ENCODE data around the gene COBL. TPM values are rescaled to one million over a fixed set of nuclear protein-coding genes. Genes with fewer than 3 reads are reported as not detected.

The COBL gene
- total RNA-seq, 2 donors from 2014 or later = 27.5 to 28.3 TPM

GRCh38 chr7:51021906-51022570 is 294.6 kb downstream of the COBL start:
- Mint-ChIP-seq H3K36me3 (ENCODE audit: low read depth) (peaks cover 12% of the 10 kb centered on the region), H3K27me3 (ENCODE audit: insufficient read depth) (no peaks in the 10 kb centered on the region), H3K4me3 (no peak overlapping the region), H3K4me1 (peaks cover 11% of the 10 kb centered on the region), H3K9me3 (no peaks in the 10 kb centered on the region), H3K27ac (no peak overlapping the region)
- TF ChIP-seq, protein P1, sequence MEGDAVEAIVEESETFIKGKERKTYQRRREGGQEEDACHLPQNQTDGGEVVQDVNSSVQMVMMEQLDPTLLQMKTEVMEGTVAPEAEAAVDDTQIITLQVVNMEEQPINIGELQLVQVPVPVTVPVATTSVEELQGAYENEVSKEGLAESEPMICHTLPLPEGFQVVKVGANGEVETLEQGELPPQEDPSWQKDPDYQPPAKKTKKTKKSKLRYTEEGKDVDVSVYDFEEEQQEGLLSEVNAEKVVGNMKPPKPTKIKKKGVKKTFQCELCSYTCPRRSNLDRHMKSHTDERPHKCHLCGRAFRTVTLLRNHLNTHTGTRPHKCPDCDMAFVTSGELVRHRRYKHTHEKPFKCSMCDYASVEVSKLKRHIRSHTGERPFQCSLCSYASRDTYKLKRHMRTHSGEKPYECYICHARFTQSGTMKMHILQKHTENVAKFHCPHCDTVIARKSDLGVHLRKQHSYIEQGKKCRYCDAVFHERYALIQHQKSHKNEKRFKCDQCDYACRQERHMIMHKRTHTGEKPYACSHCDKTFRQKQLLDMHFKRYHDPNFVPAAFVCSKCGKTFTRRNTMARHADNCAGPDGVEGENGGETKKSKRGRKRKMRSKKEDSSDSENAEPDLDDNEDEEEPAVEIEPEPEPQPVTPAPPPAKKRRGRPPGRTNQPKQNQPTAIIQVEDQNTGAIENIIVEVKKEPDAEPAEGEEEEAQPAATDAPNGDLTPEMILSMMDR (conservative IDR thresholded peaks at IDR 0.05) = no peak
- H3K27me3 ChIP-seq (ENCODE audit: control insufficient read depth, insufficient read depth, low read length, poor library complexity, severe bottlenecking) = no peaks in the 10 kb centered on the region
- WGBS, 2 experiments (ENCODE audit: insufficient coverage in 1 of 2, insufficient read length in 1 of 2) = 94 to 95% methylated on average over 15 to 20 of the region's 20 CpGs
- peaks cover 6% of the 10 kb centered on the region for H3K36me3 ChIP-seq (ENCODE audit: control insufficient read depth, insufficient read depth, low read length)
- H3K4me1 ChIP-seq (ENCODE audit: control insufficient read depth, insufficient read depth, low read length) = no peaks in the 10 kb centered on the region
- no peaks in the 10 kb centered on the region for H3K9me3 ChIP-seq (ENCODE audit: control insufficient read depth, low read length)
- no peak overlapping the region for H3K9ac ChIP-seq (ENCODE audit: extremely low read depth, low read length, poor library complexity, severe bottlenecking)
- DNase-seq = no peak
- H3K4me3 ChIP-seq (ENCODE audit: low read length) = no peak overlapping the region
- no peak overlapping the region for H3K27ac ChIP-seq (ENCODE audit: low read depth, low read length)

DNA sequence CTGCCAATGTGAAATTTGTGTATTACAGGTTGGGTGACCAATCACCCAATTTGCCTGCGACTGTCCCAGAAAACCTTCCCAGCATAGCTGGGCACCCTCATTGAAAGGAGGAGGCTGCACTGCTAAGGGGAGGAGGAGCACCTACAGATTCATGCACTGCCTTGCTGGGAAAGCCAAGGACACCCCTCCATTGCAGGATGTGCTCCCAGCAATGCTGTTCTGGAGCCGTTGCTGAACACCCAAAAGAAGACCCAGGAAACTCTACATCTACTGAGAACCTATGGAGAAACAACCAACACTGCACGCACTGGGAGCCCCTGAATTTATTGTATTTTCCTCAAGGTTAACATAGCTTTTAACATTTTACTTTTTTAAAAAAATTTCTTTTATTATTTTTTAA is 295.7 kb downstream of the COBL start:
- WGBS, 2 experiments (ENCODE audit: insufficient coverage in 1 of 2, insufficient read length in 1 of 2) = 77 to 93% methylated on average over 2 to 3 of the region's 3 CpGs
- Histone ChIP-seq H3K27me3 (ENCODE audit: control insufficient read depth, insufficient read depth, low read length, poor library complexity, severe bottlenecking) (no peaks in the 10 kb centered on the region), H3K9ac (ENCODE audit: extremely low read depth, low read length, poor library complexity, severe bottlenecking) (no peak overlapping the region), H3K4me1 (ENCODE audit: control insufficient read depth, insufficient read depth, low read length) (no peaks in the 10 kb centered on the region), H3K36me3 (ENCODE audit: control insufficient read depth, insufficient read depth, low read length) (peaks cover 6% of the 10 kb centered on the region), H3K4me3 (ENCODE audit: low read length) (no peak overlapping the region), H3K9me3 (ENCODE audit: control insufficient read depth, low read length) (no peaks in the 10 kb centered on the region), H3K27ac (ENCODE audit: low read depth, low read length) (no peak overlapping the region)
- DNase-seq = no peak
- Mint-ChIP-seq H3K4me3 (no peak overlapping the region), H3K9me3 (no peaks in the 10 kb centered on the region), H3K4me1 (peaks cover 11% of the 10 kb centered on the region), H3K27ac (no peak overlapping the region), H3K36me3 (ENCODE audit: low read depth) (peaks cover 12% of the 10 kb centered on the region), H3K27me3 (ENCODE audit: insufficient read depth) (no peaks in the 10 kb centered on the region)
- TF ChIP-seq, protein P1 (conservative IDR thresholded peaks at IDR 0.05) = no peak

DNA sequence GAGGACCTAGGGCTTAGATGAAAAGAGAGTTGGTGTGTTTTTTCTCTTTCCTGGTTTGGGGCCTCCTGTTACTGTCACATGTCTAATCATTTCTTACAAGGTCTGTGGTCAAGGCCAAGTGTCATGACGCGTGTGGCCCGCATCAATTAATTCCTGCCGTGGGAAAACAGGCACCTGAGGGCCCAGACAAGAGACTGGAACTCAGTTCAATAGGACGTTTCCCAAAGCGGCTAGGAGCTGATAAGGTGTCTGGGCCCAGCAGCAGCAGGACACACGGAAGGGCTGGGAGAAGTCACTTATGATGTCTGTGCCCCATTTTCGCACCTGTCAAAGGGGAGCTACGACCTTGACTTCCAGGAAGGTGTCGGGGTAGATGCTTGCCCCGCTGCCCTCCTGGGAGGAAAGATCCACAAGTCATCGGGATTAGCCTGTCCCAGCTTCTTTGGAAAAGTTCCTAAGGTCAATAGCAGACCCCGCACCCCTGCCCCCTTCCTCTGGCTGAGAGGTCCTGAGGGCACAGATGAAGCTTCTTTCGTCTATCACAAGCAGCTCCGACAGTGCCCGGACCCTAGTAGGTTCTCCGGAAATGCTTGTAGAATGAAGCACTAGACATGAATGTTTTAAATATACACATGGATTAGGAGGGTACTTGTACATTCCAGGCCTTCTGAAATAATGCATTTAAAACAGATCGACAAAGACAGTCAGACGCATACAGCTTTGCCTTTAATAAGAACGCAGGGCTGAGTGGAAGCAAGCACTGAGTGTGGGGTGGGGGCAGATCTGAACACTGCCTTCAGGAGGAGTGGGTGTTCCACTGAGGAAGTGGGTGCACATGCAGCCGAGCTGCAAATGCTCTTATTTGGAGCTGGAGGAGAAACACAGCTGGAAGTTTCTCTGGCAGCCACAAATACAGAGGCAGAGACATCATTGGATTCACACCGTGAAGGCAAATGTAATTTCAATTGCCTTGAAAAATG is 296.4 kb downstream of the COBL start:
- Histone ChIP-seq H3K4me1 (ENCODE audit: control insufficient read depth, insufficient read depth, low read length) (no peaks in the 10 kb centered on the region), H3K4me3 (ENCODE audit: low read length) (no peak overlapping the region), H3K9me3 (ENCODE audit: control insufficient read depth, low read length) (no peaks in the 10 kb centered on the region), H3K27me3 (ENCODE audit: control insufficient read depth, insufficient read depth, low read length, poor library complexity, severe bottlenecking) (no peaks in the 10 kb centered on the region), H3K36me3 (ENCODE audit: control insufficient read depth, insufficient read depth, low read length) (peaks cover 6% of the 10 kb centered on the region), H3K9ac (ENCODE audit: extremely low read depth, low read length, poor library complexity, severe bottlenecking) (no peak overlapping the region), H3K27ac (ENCODE audit: low read depth, low read length) (no peak overlapping the region)
- no peak for DNase-seq
- 88 to 89% methylated on average over 15 to 22 of the region's 22 CpGs for WGBS, 2 experiments (ENCODE audit: insufficient coverage in 1 of 2, insufficient read length in 1 of 2)
- peaks cover 11% of the 10 kb centered on the region for H3K4me1 Mint-ChIP-seq
- H3K36me3 Mint-ChIP-seq (ENCODE audit: low read depth) = peaks cover 12% of the 10 kb centered on the region
- H3K4me3 Mint-ChIP-seq = no peak overlapping the region
- no peaks in the 10 kb centered on the region for H3K27me3 Mint-ChIP-seq (ENCODE audit: insufficient read depth)
- H3K9me3 Mint-ChIP-seq = no peaks in the 10 kb centered on the region
- no peak overlapping the region for H3K27ac Mint-ChIP-seq
- TF ChIP-seq, protein P1 (conservative IDR thresholded peaks at IDR 0.05) = no peak
